Thymus (tissue), 11 donors: ENCODE data around the gene DNAJB14. TPM values are rescaled to one million over a fixed set of nuclear protein-coding genes. Genes with fewer than 3 reads are reported as not detected.

Source experiments
- DNase-seq, 9 donors: peaks; one replicate each; pipeline ENCODE4 v3.0.0-alpha.2; 2013; ENCODE audit warnings: low spot score in 9 of 9, low read depth in 6 of 9, missing footprints in 1 of 9
- H3K27ac ChIP-seq, 2 donors: one replicate each; pipeline ENCODE4 v1.5.1; 2013; ENCODE audit warnings: control low read depth in 1 of 2, low read depth in 1 of 2, low read length in 1 of 2, mild to moderate bottlenecking in 1 of 2, moderate library complexity in 1 of 2
- H3K27me3 ChIP-seq, 2 donors: one replicate each; pipeline ENCODE4 v1.5.1; 2013; ENCODE audit warnings: low read length in 1 of 2; ENCODE audit not compliant: control insufficient read depth in 2 of 2, insufficient read depth in 1 of 2
- H3K36me3 ChIP-seq, 2 donors: one replicate each; pipeline ENCODE4 v1.5.1; 2013; ENCODE audit warnings: low read length in 1 of 2, mild to moderate bottlenecking in 1 of 2, moderate library complexity in 1 of 2; ENCODE audit not compliant: control insufficient read depth in 2 of 2, insufficient read depth in 2 of 2
- H3K4me1 ChIP-seq, 2 donors: one replicate each; pipeline ENCODE4 v1.5.1; 2013; ENCODE audit warnings: low read length in 2 of 2; ENCODE audit not compliant: control insufficient read depth in 2 of 2, insufficient read depth in 2 of 2
- H3K4me3 ChIP-seq, 2 donors: one replicate each; pipeline ENCODE4 v1.5.1; 2013; ENCODE audit warnings: low read length in 2 of 2, control low read depth in 1 of 2, mild to moderate bottlenecking in 1 of 2
- H3K9me3 ChIP-seq, 2 donors: one replicate each; pipeline ENCODE4 v1.5.1; 2013; ENCODE audit warnings: low read length in 1 of 2, mild to moderate bottlenecking in 1 of 2; ENCODE audit not compliant: control insufficient read depth in 2 of 2, insufficient read depth in 1 of 2
- WGBS: extraction: QIAGEN DNeasy Blood & Tissue Kit; methylation state at CpG from one replicate; pipeline ENCODE4 v1.1.7; 2013; 5-methylcytosine and 5-hydroxymethylcytosine counted together
- polyA plus RNA-seq: library from polyadenylated mRNA; stranded (reverse); fragments of 200-250 nt; gene quantifications from one replicate; pipeline ENCODE4 v1.2.3, GENCODE V29; 2013
- total RNA-seq: library from RNA; stranded (reverse); fragments of 120-200 nt; gene quantifications from one replicate; pipeline ENCODE4 v1.2.4, GENCODE V29; 2013
- donor health status: healthy.

Gene DNAJB14
- total and polyA plus RNA-seq, 2 donors = 18.5 to 22.9 TPM

DNA sequence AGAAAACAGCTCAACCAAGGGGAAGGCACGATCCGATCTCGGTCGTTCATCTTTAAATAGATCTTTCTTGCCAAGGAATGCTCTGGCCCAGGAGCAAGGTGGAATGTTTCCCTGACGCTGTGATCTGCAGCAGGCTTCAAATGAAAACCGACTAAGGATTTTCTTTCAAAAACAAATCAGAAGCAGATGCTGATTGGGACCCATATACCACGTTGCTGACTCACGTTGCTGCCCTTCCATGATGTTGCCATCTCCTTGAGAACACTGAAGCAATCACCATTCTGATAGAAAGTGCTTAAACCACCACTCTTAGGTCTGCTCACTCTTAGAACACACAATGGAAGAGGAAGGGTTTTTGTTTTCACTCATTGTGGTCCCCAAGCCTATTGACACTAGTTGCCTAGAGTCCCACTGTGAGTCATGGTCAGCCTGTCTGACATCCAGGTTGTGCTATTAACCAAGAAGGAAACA, 78.3 kb downstream of the DNAJB14 start:
- Histone ChIP-seq H3K27me3 (no peaks in the 10 kb centered on the region), H3K36me3 (no peaks in the 10 kb centered on the region)

DNA sequence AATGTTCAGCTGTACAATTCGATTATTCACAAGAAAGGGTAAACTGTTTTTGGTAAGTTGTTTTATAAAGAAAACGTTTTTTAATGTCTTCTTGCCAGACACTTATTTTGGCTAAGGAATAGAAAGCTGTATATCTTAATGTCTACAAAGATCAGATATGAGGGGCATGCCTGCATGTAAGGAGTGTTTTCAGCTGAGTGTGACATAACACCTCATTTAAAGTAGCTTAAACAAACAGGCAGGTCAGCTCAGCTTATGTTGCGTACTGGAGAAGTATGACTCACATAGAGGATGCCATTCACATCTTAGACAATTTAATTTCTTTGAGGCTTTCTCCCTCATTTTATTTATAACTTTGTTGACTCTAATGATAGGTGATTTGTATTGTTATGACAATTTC, 82.6 kb downstream of the DNAJB14 start:
- no peaks in the 10 kb centered on the region for H3K9me3 ChIP-seq
- H3K4me1 ChIP-seq = no peaks in the 10 kb centered on the region
- H3K4me3 ChIP-seq = no peak overlapping the region
- no peaks in the 10 kb centered on the region for H3K36me3 ChIP-seq
- DNase-seq = no peak
- no peaks in the 10 kb centered on the region for H3K27me3 ChIP-seq
- no peak overlapping the region for H3K27ac ChIP-seq
- 93% methylated on average over 3 of the region's 3 CpGs for WGBS

More for the DNA sequence above, 78.3 kb downstream of the DNAJB14 start:
- WGBS = 89% methylated on average over 8 of the region's 8 CpGs
- DNase-seq = no peak
- H3K4me1 ChIP-seq = no peaks in the 10 kb centered on the region
- no peak overlapping the region for H3K4me3 ChIP-seq
- H3K27ac ChIP-seq = no peak overlapping the region
- no peaks in the 10 kb centered on the region for H3K9me3 ChIP-seq

DNA sequence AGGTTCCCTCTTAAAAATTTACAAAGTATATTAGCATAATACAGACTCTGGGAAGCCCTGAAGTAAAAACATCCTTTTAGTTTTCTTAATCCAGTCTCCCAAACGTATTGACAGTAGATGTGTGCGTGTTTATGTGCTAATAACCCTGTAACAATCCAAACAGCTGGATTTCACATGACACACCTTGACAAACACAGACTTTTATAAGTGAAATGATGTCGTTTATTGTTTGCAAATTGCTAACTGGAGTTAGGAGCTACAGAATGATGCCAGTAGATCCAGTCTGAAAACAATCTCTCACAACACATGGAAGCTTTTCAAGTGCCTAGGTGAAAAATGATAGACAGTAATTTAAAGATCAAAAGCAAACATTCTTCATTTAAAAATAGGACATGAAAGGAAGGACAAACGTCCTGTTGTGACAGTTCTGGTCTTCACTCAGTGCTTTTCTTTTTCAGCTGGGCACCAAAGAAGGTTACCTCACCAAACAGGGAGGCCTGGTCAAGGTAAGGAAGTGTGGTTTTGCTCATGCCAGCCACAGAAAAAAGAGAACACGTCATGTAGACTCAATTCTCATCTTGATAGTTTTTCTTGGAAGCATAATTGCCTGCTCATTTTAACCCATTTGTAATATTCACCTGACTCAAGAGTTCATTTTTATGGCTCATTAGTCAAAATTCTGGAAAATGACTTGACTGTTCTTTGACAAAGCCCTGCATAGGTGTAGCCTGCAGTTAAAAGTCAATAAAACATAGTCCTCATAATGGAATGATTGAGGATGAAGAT, 85.1 kb downstream of the DNAJB14 start:
- H3K4me1 ChIP-seq = no peaks in the 10 kb centered on the region
- H3K27me3 ChIP-seq = no peaks in the 10 kb centered on the region
- WGBS = 62% methylated on average over 5 of the region's 5 CpGs
- no peaks in the 10 kb centered on the region for H3K36me3 ChIP-seq
- no peak overlapping the region for H3K4me3 ChIP-seq
- H3K9me3 ChIP-seq = no peaks in the 10 kb centered on the region
- H3K27ac ChIP-seq = no peak overlapping the region
- no peak for DNase-seq

DNA sequence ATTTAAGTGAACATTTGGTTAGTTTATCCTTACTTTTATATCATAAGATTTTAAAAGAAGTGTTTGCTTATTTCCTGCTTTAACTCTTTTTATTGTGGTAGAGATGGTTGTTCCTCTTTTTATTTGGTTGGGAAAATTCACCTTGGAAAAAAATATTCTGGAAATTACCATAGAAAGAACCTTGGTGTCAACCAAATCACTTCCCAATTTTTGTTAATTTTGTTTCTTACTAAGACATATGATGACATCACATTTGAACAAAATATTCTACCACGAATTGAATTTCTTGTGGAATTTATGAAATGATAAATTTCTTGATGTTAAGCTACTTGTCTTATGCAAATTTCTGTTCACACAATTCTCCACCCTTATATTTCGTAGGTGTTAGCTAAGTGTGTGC, 85.9 kb downstream of the DNAJB14 start:
- Histone ChIP-seq H3K36me3 (no peaks in the 10 kb centered on the region), H3K4me3 (no peak overlapping the region), H3K27me3 (no peaks in the 10 kb centered on the region), H3K4me1 (no peaks in the 10 kb centered on the region), H3K27ac (no peak overlapping the region), H3K9me3 (no peaks in the 10 kb centered on the region)
- 94% methylated on average over 2 of the region's 2 CpGs for WGBS
- DNase-seq = no peak

DNA sequence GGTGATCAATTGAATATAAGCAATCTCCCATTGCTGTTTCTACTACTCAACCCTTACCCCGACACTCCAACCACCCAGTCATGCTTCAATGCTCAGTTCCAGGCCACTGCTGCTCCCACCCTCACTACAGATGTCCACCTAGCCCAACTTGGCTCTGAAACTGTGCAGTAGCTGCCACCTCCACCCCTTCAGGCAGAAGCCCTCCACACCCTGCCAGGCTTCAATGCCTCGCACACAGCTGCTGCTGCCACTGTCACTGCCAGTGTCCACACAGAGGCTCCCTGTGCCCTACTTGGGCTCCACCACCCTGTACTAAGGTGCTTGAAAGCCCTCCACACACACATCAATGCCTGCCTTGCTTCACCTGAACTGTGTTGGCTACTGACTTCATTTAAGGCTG, 86.8 kb downstream of the DNAJB14 start:
- H3K4me3 ChIP-seq = no peak overlapping the region
- 96% methylated on average over 2 of the region's 2 CpGs for WGBS
- no peaks in the 10 kb centered on the region for H3K4me1 ChIP-seq
- H3K36me3 ChIP-seq = no peaks in the 10 kb centered on the region
- H3K27ac ChIP-seq = no peak overlapping the region
- no peaks in the 10 kb centered on the region for H3K9me3 ChIP-seq
- DNase-seq = no peak
- H3K27me3 ChIP-seq = no peaks in the 10 kb centered on the region

DNA sequence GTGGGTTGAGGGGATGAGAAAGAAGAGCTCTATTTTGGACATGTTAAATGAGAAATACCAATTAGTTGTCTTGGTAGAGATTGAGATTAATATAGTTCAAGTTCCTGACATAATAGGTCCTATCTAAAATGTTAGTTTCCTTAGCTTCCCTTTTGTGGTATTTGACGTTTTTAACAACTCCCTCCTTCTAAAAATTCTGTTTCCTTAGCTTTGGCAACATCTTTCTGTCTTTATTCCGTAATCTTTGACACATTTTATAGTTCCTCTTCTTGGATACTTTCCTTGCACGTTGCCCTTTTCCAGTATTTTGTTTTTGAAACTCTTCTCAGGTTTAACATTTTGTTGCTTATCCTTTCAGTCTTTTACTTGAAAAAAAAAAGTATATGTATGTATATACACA, 89.1 kb downstream of the DNAJB14 start:
- Histone ChIP-seq H3K4me1 (no peaks in the 10 kb centered on the region), H3K27me3 (no peaks in the 10 kb centered on the region), H3K9me3 (no peaks in the 10 kb centered on the region), H3K36me3 (no peaks in the 10 kb centered on the region), H3K4me3 (no peak overlapping the region), H3K27ac (no peak overlapping the region)
- DNase-seq = no peak
- WGBS = 34% methylated on average over 3 of the region's 3 CpGs

DNA sequence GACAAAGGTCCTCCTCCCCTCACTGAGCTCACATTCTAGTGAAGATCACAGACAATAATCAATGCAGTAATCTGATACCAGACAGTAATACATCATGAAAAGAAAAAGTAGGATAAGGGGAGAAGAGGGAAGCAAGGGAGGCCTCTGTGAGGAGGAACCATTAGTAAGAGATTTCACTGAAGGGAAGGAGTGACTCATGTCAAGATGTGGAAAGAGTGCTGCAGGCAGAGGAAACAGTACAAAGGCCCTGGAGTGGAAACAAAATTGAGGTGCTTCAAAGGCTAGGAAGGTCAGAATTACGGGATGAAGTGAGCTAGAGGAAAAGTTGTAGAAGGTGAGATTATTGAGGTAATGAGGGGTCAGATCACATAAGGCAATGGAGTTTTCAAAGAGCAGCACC, 90.3 kb downstream of the DNAJB14 start:
- no peak for DNase-seq
- WGBS = 83% methylated on average over 1 of the region's 1 CpG
- no peaks in the 10 kb centered on the region for H3K27me3 ChIP-seq
- H3K4me1 ChIP-seq = no peaks in the 10 kb centered on the region
- H3K9me3 ChIP-seq = no peaks in the 10 kb centered on the region
- no peaks in the 10 kb centered on the region for H3K36me3 ChIP-seq
- H3K27ac ChIP-seq = peak overlapping the region; percentile 20 to 41
- H3K4me3 ChIP-seq = no peak overlapping the region

DNA sequence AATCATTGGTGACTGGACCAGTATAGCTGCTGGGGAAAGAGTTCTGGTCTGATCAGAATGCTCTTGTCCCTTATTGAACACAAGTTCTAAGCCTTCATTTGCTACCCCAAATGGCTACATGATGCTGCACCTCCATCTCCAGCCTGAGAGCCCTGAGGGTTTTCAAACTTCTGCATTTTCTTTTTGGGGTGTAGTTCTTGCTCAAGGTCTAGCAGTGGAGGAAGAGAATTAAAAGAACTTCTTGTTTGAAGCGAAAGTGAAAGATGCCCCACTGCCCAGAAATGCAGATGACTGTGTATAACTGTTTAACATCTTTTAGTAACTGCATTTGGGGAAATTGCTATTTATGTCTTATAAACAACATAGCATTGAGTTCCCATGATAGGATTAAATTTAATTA, 90.7 kb downstream of the DNAJB14 start:
- Histone ChIP-seq H3K27ac (peak overlapping the region; percentile 26 to 40), H3K4me1 (no peaks in the 10 kb centered on the region), H3K4me3 (no peak overlapping the region), H3K9me3 (no peaks in the 10 kb centered on the region), H3K36me3 (no peaks in the 10 kb centered on the region), H3K27me3 (no peaks in the 10 kb centered on the region)
- 19% methylated on average over 1 of the region's 1 CpG for WGBS
- DNase-seq = peak in 2 of 9 donors; percentile 9 to 34

DNA sequence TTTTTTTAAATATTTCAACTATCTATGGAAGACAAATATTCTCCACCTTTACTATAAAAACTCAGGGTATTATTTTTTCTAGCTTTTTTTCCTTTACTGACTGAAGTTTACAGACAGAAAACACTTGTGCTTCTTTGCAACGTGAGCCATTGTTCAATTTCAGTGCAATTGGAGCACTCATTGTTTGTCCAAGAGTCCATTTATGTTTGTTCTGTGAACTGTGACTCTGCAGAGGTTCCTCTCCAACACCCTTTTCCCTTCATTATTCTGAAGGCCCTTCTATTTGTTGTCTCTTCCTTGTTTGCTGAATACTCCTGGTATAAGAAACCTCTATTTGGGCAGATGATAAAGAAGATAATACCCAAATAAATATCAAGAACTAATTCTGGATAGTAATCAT, 92.4 kb downstream of the DNAJB14 start:
- WGBS = 88% methylated on average over 1 of the region's 1 CpG
- Histone ChIP-seq H3K4me3 (no peak overlapping the region), H3K4me1 (no peaks in the 10 kb centered on the region), H3K27ac (no peak overlapping the region), H3K27me3 (no peaks in the 10 kb centered on the region), H3K9me3 (no peaks in the 10 kb centered on the region), H3K36me3 (no peaks in the 10 kb centered on the region)
- no peak for DNase-seq
